ENCODE results near the gene DNAH14. TPM values are rescaled to one million over a fixed set of nuclear protein-coding genes. Genes with fewer than 3 reads are reported as not detected.

Gene DNAH14
- total and polyA plus RNA-seq, 4 donors = 2.7 to 19.8 (median 9.6) TPM

DNA sequence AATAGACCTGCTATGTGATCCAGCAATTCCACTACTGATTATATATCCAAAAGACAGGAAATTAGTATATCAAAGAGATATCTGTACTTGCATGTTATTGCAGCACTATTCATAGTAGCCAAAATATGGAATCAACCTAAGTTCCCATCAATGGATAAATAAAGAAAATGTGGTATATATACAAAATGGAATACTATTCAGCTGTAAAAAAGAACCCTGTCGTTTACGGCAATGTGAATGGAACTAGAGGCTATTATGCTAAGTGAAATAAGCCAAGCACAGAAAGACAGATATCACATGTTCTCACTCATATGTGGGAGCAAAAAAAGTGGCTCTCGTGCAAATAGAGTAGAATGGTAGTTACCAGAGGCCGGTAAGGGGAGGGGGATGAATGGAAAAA is 9.2 kb downstream of the DNAH14 start:
- WGBS = 98% methylated on average over 4 of the region's 4 CpGs

More for the DNA sequence above, 9.2 kb downstream of the DNAH14 start:
- H3K27me3 ChIP-seq (ENCODE audit: control insufficient read depth in 4 of 4, insufficient read depth in 4 of 4, low read length in 3 of 4) = no peaks in the 10 kb centered on the region
- H3K27ac ChIP-seq (ENCODE audit: low read depth in 1 of 2, low read length in 2 of 2) = no peak overlapping the region
- no peak overlapping the region for H3K4me3 ChIP-seq (ENCODE audit: low read depth in 1 of 3, low read length in 3 of 3)
- no peak overlapping the region for H3K9ac ChIP-seq (ENCODE audit: low read depth in 1 of 2, low read length in 2 of 2)
- no peak for DNase-seq (ENCODE audit: low spot score)
- peaks cover 0 to 12% (median 7%) of the 10 kb centered on the region in 4 donors for H3K9me3 ChIP-seq (ENCODE audit: control insufficient read depth in 4 of 4, low read length in 3 of 4)
- TF ChIP-seq HNF4G (IDR thresholded peaks at IDR 0.05) (no peak), SP1 (IDR thresholded peaks at IDR 0.05) (no peak), FOXA1 (IDR thresholded peaks at IDR 0.05) (no peak), YY1 (IDR thresholded peaks at IDR 0.05) (no peak), ATF3 (IDR thresholded peaks at IDR 0.05) (no peak), REST (IDR thresholded peaks at IDR 0.05) (no peak), HNF4A (conservative IDR thresholded peaks at IDR 0.05) (no peak), RXRA (IDR thresholded peaks at IDR 0.05) (no peak), CTCF (IDR thresholded peaks at IDR 0.05; ENCODE audit: low read depth, low read length, missing input control) (no peak), JUND (IDR thresholded peaks at IDR 0.05) (no peak), GABPA (IDR thresholded peaks at IDR 0.05 in 1 of 2, conservative IDR thresholded peaks at IDR 0.05 in 1 of 2) (no peak), TAF1 (conservative IDR thresholded peaks at IDR 0.05) (no peak), EGR1 (IDR thresholded peaks at IDR 0.05; ENCODE audit: low read depth in 2 of 2) (no peak)
- TF ChIP-seq, protein P1, sequence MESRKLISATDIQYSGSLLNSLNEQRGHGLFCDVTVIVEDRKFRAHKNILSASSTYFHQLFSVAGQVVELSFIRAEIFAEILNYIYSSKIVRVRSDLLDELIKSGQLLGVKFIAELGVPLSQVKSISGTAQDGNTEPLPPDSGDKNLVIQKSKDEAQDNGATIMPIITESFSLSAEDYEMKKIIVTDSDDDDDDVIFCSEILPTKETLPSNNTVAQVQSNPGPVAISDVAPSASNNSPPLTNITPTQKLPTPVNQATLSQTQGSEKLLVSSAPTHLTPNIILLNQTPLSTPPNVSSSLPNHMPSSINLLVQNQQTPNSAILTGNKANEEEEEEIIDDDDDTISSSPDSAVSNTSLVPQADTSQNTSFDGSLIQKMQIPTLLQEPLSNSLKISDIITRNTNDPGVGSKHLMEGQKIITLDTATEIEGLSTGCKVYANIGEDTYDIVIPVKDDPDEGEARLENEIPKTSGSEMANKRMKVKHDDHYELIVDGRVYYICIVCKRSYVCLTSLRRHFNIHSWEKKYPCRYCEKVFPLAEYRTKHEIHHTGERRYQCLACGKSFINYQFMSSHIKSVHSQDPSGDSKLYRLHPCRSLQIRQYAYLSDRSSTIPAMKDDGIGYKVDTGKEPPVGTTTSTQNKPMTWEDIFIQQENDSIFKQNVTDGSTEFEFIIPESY (IDR thresholded peaks at IDR 0.05) = no peak
- H3K36me3 ChIP-seq (ENCODE audit: control insufficient read depth in 4 of 4, insufficient read depth in 3 of 4, low read depth in 1 of 4, low read length in 3 of 4) = no peaks in the 10 kb centered on the region
- H3K4me1 ChIP-seq (ENCODE audit: control insufficient read depth in 4 of 4, insufficient read depth in 4 of 4, low read length in 3 of 4) = no peaks in the 10 kb centered on the region
